Stimulated activated CD4-positive, alpha-beta T cell treated with anti-CD3 and anti-CD28 coated beads, Interleukin-1b, Interleukin-23, amount 100 ng/mL, for 1 hour (primary cell): ENCODE data around the gene C1orf174.

Experiments
- DNase-seq, 2 donors: peaks; one replicate each; pipeline ENCODE4 v3.0.0-alpha.2; 2020; ENCODE audit warnings: low read depth in 2 of 2

C1orf174 gene

DNA sequence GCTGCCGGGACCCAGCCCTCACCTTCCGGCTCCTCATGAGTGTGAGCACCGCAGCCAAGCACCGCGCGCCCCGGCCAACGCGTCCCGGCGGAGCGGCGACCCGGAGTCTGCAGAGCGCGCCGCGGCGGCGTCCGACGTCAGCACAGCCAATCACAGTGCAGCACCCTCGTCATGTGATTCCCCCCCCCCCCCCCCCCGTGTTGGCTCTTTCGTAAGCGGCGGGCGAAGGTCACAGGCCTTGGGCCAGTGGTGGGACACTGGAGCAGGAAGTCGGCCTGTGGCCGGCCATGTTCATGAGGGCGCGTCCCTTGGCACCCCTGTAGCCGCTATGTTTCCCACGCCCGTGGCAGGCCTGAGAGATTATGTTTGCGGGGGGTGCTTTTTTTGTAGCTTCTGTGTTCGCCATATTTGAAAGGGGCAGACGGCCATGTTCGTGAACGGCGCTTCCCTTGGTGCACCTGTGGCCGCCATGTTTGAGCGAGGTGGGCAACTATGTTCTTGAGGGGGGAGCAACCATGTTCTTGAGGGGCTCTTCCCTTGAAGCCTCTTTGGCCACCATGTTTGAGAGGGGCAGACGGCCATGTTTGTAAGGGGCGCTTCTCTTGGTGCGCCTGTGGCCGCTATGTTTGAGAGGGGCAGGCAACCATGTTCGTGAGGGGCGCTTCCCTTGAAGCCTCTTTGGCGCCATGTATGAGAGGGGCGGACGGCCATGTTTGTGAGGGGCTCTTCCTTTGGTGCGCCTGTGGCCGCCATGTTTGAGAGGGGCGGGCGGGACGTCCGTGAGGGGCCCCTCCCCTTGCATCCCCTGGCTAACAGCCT, at the start of gene C1orf174:
C1orf174 (minus strand) TSS at position 123 of the 819 bp plus-strand sequence; CDS start at position 37, 86 bp downstream.
- peak; percentile 82 to 90 for DNase-seq

- no peak for DNase-seq
These were observed 48.3 kb upstream of the C1orf174 start for GRCh38 chr1:3948344-3948743.

DNA sequence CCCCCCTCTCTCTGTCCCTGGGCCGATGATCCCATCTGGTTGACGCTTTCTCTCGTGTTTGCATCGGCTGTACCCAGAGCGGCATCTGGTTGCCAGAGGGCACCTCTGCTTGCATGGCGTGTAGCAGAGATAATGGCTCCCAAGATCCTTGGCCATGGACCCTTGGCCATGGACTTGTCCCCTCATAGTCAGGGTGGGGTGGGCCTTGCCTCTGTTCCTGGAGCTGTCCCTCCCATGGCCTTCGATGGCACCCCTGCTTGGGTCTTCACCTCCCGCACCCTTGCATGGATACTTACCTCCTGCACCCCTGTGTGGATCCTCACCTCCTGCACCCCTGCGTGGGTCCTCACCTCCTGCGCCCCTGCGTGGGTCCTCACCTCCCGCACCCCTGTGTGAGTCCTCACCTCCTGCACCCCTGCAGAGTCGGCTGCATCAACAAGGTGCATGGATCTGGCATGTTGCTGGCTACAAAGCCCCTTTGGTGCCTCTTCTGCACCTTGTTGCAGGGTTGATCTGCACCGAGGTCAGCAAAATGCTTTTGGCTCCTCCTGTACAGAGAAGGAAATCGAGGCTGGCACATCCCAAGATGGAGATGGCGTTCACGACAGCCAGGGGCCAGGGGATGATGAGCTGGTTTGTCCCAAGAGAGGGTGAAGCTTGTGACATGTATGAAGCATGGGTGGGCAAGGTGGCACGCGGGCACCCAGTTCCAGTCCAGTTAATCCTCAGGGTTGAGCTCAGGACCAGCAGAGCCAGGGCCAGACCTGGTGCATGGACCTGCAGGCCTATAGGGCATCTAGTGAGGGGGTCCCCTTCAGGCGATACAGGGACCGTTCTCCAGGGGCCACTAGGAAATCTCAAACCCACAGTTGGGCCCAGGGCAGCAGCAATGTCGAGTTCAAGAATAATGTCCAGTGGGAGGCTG, 46.1 kb upstream of the C1orf174 start:
- DNase-seq: no peak

- no peak for DNase-seq
These were observed 45.1 kb upstream of the C1orf174 start for GRCh38 chr1:3945222-3945621.

DNA sequence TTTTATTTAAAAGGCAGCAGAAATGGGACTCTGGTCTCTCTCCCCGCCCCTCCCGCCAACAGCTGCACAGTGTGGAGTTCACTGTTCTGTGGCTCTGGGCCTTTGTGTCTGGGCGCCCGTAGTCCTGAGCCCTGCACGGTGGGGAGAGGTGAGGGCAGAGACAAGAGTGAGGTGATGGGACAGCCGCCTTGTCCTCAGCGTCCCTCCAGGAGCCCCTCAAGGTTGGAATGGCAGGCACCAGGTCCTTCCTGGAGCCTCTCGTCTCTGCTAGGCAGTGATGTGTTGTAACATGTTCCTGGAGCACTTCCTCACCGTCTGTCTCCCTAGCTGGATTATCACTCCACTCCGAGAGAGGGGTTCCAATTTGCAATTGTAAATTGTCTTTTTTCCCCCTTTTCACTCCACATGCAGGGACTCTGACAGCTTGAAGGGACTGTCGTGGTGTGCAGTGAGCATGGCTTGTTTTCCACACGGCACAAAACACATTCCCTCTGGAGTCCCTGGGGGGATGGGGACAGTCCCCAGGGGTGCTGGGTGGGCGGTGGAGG, 44.6 kb upstream of the C1orf174 start:
- DNase-seq: no peak

DNA sequence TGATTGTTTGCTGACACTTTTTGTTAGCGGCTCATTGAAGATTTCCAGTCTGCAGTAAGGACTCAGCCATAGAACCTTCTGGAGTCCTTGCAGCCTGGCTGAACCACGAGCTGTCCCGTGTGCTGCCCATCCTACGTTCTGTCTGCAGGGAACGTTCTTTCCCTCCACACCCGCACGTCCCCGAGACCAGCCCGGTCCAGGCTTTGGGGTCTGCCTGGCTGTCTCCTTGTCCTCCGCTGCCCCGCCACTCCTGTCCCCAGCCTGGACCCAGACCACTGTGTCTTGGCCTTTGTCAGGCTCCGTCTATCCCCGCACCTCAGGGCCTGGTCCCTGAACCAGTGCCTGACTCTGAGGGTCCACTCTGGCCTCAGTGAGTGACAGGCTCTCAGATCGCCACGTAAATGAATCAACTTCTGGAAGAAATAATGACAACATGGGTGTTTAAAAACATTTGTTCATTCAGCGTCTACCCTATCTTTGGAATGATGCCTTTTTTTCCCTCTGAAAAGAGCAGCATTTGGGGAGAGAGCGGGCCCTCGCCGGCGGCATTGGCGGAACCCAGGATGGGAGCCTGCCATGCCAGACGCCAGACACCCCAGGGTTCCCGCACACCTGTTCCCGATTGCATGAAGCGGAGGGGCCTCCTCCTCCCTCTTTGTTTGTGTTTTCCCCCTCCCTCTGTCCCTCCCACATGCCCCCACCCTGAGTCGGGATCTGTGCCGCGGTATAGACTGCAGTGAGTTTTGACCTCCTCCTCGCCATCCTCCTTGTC, 43.9 kb upstream of the C1orf174 start:
- no peak for DNase-seq

DNA sequence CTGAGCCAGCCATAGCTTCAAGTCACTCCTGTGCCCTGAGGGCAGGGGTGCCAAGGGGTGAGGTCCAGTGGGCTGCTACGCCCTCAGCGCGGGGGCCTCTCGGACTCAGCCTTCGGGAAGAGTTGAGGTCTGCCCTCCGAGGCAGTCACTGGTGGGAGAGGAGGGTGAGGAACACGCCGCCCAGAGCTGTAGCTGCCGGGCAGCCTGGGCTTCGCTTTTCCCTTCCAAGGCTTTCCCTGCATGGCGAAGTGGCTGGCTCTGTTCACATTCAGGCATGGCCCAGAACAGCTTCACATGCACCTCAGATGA, 43.0 kb upstream of the C1orf174 start:
- no peak for DNase-seq

DNA sequence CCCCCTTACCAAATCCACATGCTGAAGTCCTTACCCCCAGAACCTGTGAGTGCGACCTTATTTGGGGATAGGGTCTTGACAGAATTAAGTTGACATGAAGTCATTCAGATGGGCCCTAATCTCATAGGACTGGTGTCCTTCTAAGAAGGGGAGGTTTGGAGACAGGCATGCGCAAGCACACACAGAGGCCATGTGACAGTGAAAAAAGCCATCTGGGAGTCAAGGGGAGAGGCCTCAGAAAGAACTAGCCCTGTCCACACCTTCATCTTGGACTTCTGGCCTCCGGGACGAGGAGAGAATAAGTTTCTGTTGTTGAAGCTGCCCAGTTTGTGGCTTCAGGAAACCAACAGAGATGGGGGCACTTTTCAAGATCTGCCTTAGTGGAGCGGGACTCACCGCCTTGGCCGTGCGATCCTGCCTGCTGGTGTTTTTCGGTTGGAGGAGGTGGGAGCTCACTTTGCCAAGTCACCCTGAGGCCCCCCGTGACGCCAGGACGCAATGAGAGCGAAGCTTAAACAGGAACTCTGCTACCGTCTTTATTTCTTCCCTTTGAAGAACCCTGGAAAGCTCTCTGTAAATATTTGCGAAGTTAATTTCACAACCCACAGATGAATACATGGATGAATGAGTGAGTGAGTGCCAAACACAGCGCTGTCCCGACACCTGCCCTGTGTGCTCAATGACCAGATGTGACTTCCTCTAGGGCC, 42.5 kb upstream of the C1orf174 start:
- no peak for DNase-seq

- no peak for DNase-seq
These were observed 40.8 kb upstream of the C1orf174 start for GRCh38 chr1:3940754-3941345.

DNA sequence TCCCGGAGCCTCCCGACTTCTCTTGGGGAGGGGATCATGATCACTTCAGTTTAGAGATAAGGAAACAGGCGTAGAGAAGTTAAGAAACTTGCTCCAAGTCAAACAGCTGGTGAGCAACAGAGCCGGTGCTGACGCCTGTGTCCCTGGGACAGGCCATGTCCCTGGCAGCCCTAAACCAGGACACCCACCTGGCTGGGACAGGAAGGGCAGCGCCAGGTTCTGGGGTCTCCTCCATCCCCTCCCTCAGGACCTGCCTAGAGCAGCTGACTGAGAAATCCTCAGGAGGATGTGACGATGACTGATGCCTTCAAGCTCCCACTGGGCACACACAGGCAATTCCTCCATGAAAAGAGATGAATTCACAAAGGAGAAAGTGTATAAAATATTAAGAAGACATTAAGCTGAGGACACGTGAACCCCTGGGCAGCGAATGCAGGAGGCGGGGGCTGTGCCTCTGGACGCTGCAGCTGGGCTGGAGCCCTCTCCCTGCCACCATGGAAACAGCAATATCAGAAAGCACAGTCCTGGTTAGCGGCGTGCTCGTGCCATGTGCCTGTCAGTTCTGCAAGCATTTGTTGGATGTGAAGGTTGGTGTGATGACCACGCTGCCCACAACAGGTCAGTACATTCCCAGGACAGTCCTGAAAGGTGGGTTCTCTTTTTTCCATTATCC, 40.1 kb upstream of the C1orf174 start:
- DNase-seq: no peak

DNA sequence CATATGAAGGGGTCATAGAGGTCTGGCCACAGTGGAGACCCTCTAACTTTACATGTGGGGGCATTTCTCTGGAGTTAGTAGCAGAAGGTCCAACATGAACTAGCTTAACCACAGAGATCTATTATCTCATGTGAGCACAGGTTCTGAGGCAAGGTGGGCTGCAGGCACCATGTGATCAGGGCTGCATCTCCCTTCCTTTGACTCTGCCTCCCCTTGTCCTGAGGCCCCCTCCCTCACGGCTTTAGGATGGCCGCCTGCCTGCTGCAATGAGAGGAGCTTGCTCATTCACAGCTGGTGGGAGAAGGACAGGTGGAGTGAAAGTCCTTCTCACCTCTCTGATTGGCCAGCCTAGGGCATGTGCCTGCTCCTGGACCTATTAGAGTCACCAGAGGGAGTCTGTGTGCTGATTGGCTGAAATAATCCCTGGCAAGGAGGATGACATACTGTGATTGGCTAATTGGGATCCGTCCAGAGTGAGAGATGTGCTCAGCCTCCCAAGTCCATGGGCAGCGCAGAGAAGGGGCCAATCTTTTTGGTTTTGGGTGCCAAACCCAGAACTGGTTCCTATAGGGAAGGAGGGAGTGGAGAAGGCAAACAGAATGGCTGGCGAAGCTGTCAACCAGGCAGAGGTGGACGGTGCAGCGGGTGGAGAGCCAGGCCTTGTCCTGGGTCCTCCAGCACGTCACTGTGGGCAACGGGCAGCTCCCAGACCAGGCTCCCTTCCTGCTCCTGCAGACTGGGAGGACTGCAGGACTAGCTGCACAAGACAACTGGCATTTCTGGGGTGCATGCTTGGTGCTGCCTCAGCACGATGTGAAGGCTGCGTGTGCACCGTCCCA, 39.4 kb upstream of the C1orf174 start:
- no peak for DNase-seq

DNA sequence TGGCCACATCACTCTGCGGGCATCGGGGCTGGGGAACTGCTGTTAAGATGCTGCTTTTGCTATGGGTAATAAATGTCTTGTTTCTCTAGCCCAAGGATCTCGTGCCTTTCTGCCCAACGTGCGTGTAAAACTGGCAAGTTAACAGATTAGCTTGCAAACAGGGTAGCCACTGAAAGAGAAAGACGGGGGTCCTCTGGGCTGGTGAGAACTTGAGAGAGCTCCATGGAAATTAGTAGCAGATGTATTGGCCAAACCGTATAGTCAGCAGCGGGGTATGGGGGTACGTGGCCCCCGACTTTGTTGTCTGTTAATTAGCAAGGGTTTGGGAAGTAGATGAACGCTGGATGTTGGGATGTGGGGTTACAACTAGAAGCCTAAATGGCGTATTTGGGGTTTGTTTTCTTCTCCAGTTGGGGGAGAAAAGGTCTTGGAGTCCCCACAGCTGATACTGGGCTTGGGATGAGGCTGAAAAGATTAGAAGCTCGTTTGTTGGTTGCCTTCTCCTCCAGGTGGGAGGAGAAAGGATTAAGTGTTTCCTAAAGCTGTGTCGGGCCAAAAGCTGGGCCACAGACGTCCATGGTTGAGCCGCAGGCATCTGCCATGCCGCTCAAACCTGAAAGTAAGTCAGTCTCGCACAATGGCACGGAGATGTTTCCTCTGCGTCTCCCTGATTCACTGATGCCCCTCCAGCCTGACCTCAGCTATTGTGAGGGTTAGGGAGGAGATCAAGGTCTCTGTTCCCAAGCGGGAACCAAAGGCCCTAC, 32.3 kb upstream of the C1orf174 start:
- DNase-seq: no peak

DNA sequence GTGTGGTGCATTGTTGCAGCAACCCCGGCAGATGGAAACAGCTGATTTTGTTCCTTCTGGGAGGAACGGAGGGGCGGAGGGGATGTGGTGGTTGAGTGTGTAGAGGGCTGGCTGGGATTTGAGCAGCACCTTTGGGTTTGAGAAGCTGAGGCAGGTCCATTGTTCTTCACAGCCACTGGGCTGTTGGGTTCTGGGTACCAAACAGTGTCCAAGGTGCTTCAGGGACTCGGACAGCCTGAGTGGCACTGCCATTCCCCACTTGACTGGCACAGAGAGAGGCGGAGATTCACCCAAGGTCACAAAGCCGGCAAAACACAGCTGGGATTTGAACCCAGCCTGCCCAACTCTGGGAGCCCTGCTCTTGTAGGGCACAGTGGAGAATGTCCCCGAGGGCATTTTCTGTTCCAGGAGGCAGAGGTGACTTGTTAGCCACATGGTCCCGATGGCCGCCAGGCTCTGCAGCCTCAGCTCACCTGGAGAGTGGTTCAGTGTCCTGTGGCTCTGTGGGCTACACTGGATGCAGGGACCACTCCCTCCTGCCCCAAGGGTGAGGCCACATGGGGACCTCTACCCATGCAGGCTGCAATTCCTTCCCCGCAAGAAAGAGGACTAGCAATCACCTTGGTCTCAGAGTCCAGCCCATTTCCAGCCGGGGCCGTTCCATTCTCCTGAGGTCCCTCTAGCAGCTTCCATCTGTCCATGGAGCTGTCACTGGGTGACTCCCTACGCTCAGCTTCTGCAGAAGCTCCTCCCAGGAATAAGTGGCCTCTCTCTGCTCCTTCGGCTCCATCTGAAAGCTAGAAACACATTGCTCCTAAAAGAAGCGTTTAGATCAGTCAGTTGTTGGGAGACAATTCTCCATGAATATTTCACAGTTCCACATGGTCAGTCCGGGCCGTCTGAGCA, 31.2 kb upstream of the C1orf174 start:
- no peak for DNase-seq

GRCh38 chr1:3930301-3931006, 30.4 kb upstream of the C1orf174 start:
- no peak for DNase-seq

DNA sequence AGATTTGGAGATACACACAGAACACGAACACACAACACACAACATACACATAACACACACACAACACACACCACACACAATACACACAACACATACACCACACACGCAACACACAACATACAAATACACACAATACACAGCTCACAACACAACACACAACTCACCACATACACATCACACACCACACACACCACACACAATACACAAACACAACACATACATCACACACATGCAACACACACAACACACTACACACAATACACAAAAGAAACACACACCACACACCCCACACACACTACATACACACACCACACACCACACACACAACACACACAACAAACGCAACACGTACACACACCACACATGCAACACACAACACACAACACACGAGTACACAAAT, 29.1 kb upstream of the C1orf174 start:
- DNase-seq: no peak

DNA sequence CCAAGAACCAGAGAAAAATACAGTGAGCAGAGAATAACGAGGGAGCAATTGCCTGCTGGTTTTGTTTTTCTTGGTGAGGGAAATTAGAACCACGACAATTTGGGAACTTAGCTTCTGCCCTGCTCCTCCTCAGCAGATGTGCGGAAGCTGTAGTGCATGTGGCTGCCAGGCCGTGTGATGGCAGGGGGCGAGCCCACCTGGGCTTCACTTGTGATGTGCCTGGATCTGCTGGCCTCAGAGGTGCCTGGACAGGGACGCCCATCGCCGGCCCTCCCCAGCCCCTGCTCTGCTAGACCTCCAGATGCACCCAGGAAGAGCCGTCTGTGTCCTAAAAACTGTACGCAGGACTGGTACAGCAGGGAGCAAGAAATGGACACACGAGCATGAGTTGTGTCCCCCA, 28.5 kb upstream of the C1orf174 start:
- no peak for DNase-seq

DNA sequence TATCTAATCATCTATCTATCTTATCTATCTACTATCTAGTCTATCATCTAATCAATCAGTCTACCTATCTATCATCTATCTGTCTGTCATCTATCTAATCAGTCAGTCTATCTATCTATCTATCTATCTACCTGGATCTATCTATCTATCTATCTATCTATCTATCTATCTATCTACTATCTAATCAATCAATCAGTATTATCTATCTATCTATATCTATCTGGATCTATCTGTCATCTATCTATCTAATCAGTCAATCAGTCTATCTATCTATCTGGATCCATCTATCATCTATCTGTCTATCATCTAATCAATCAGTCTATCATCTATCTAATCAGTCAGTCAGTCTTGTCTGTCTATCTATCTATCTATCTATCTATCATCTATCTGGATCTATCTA, 26.9 kb upstream of the C1orf174 start:
- DNase-seq: no peak
